Astrocyte (in vitro differentiated cells and primary cell): ENCODE measurements around the gene EGFR. TPM values are rescaled to one million over a fixed set of nuclear protein-coding genes. Genes with fewer than 3 reads are reported as not detected.

ENCODE experiments used
- DNase-seq: peaks from one replicate; pipeline ENCODE4 v3.0.0-alpha.2; 2010; ENCODE audit warnings: low read depth
- FAIRE-seq: peaks from 2 replicates; lab custom pipeline; 2011; peaks lifted over from hg19 to GRCh38; lab: Jason Lieb, UNC
- H2AFZ ChIP-seq: 2 replicates; pipeline ENCODE4 v1.6.0; 2012; ENCODE audit warnings: low read depth, low read length, inconsistent platforms
- H3K27ac ChIP-seq: 2 replicates; pipeline ENCODE4 v1.5.1; 2011; ENCODE audit warnings: low read depth, low read length, inconsistent platforms
- H3K27me3 ChIP-seq: 2 replicates; pipeline ENCODE4 v1.6.0; 2011; ENCODE audit warnings: low read length, inconsistent platforms; ENCODE audit not compliant: insufficient read depth
- H3K36me3 ChIP-seq: 2 replicates; pipeline ENCODE4 v1.5.1; 2011; ENCODE audit warnings: low read length, inconsistent platforms; ENCODE audit not compliant: insufficient read depth
- H3K4me1 ChIP-seq: 2 replicates; pipeline ENCODE4 v1.5.1; 2011; ENCODE audit warnings: low read length, inconsistent platforms; ENCODE audit not compliant: insufficient read depth
- H3K4me2 ChIP-seq: 2 replicates; pipeline ENCODE4 v1.6.0; 2012; ENCODE audit warnings: low read length, inconsistent platforms
- H3K4me3 ChIP-seq: 2 replicates; pipeline ENCODE4 v1.5.1; 2011; ENCODE audit warnings: low read depth, mild to moderate bottlenecking, low read length, inconsistent platforms; ENCODE audit not compliant: insufficient read depth
- H3K79me2 ChIP-seq: 2 replicates; pipeline ENCODE4 v1.6.0; 2012; ENCODE audit warnings: mild to moderate bottlenecking, low read length, inconsistent platforms; ENCODE audit not compliant: insufficient read depth
- H3K9ac ChIP-seq: 2 replicates; pipeline ENCODE4 v1.6.0; 2012; ENCODE audit warnings: mild to moderate bottlenecking, low read length, inconsistent platforms
- H3K9me3 ChIP-seq: 2 replicates; pipeline ENCODE4 v1.5.1; 2012; ENCODE audit warnings: low read depth, mild to moderate bottlenecking, low read length, inconsistent platforms; ENCODE audit not compliant: insufficient read depth
- H4K20me1 ChIP-seq: 2 replicates; pipeline ENCODE4 v1.6.0; 2012; ENCODE audit warnings: low read length, inconsistent platforms; ENCODE audit not compliant: insufficient read depth
- H3K27ac Mint-ChIP-seq: one replicate; pipeline ENCODE4 v1.8.0; 2021; ENCODE audit warnings: mild to moderate bottlenecking, mixed read lengths; ENCODE audit not compliant: unreplicated experiment
- H3K27me3 Mint-ChIP-seq: one replicate; pipeline ENCODE4 v1.8.0; 2021; ENCODE audit warnings: low read depth, mixed read lengths; ENCODE audit not compliant: unreplicated experiment
- H3K36me3 Mint-ChIP-seq: one replicate; pipeline ENCODE4 v1.8.0; 2021; ENCODE audit warnings: low read depth, mixed read lengths; ENCODE audit not compliant: unreplicated experiment
- H3K4me1 Mint-ChIP-seq: one replicate; pipeline ENCODE4 v1.8.0; 2021; ENCODE audit warnings: low read depth, mixed read lengths; ENCODE audit not compliant: unreplicated experiment
- H3K4me3 Mint-ChIP-seq: one replicate; pipeline ENCODE4 v1.8.0; 2021; ENCODE audit warnings: mild to moderate bottlenecking, moderate library complexity, mixed read lengths; ENCODE audit not compliant: unreplicated experiment
- H3K9me3 Mint-ChIP-seq: one replicate; pipeline ENCODE4 v1.8.0; 2021; ENCODE audit warnings: mild to moderate bottlenecking, mixed read lengths; ENCODE audit not compliant: unreplicated experiment
- EZH2 ChIP-seq: IDR thresholded peaks from 2 replicates; pipeline ENCODE4 v1.6.1; 2012; ENCODE audit warnings: mild to moderate bottlenecking, low read length, inconsistent platforms; ENCODE audit not compliant: insufficient read depth
- total RNA-seq: library from RNA; stranded (reverse); gene quantifications from 2 replicates; pipeline ENCODE4 v1.2.1, GENCODE V29; 2021
- TF ChIP-seq, protein P1 (sequence below): IDR thresholded peaks from 2 replicates; pipeline ENCODE4 v1.5.1; 2011; ENCODE audit warnings: low read depth, mild to moderate bottlenecking, inconsistent platforms, low read length, moderate library complexity; ENCODE audit not compliant: insufficient read depth

EGFR gene
- total RNA-seq, 1 donor from 2014 or later: 27.3 TPM

DNA sequence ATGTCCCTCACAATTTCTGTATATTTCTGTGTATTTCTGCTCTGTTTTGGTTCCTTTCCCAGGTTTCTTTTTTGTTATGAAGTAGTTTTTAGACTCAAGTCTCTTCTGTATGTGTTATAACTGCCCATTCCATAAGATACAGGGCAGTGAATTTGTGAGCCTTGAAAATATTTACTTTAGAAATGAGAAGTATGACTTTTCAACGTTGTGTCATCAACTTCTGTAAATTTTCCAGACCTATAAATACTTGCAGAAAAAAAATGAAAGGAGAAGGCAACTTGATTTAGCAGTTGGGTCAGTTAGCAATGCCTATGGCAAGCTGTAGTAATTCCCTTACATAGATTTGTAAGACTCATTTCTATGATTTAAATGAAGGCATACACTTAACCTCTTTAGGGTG, 11.5 kb downstream of the EGFR start:
- Histone ChIP-seq H3K9ac (no peak overlapping the region), H3K4me3 (no peak overlapping the region), H3K4me1 (peaks cover 3% of the 10 kb centered on the region), H2AFZ (no peak overlapping the region), H3K27ac (no peak overlapping the region), H3K79me2 (peaks cover 99% of the 10 kb centered on the region), H3K4me2 (no peak overlapping the region), H3K9me3 (no peaks in the 10 kb centered on the region), H3K36me3 (peaks cover 2% of the 10 kb centered on the region), H3K27me3 (no peaks in the 10 kb centered on the region), H4K20me1 (peaks cover 77% of the 10 kb centered on the region)
- DNase-seq (no peak), FAIRE-seq (peak; percentile 32)
- Mint-ChIP-seq H3K27me3 (no peaks in the 10 kb centered on the region), H3K36me3 (no peaks in the 10 kb centered on the region), H3K4me3 (no peak overlapping the region), H3K27ac (no peak overlapping the region), H3K4me1 (peaks cover 21% of the 10 kb centered on the region), H3K9me3 (no peaks in the 10 kb centered on the region)
- TF ChIP-seq, protein P1, sequence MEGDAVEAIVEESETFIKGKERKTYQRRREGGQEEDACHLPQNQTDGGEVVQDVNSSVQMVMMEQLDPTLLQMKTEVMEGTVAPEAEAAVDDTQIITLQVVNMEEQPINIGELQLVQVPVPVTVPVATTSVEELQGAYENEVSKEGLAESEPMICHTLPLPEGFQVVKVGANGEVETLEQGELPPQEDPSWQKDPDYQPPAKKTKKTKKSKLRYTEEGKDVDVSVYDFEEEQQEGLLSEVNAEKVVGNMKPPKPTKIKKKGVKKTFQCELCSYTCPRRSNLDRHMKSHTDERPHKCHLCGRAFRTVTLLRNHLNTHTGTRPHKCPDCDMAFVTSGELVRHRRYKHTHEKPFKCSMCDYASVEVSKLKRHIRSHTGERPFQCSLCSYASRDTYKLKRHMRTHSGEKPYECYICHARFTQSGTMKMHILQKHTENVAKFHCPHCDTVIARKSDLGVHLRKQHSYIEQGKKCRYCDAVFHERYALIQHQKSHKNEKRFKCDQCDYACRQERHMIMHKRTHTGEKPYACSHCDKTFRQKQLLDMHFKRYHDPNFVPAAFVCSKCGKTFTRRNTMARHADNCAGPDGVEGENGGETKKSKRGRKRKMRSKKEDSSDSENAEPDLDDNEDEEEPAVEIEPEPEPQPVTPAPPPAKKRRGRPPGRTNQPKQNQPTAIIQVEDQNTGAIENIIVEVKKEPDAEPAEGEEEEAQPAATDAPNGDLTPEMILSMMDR: no peak
- no peak for TF ChIP-seq EZH2

DNA sequence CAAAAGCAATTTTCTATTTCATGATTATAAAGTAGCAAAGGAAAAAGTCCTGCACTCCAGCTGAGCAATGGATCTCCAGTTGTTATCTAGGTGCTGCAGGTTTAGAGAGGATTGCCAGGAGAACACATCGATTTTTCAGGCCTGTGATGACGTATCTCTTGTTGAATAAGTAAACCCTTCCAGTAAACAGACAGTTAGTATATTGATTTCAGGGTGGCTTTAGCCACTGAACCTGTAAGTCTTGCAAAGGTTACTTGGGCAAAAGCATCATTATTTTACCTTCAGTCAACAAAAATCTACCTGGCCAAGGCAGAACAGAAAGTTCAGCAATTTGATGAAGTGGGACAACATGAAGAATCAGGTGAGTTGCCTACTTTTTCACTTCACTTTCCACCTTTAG, 12.3 kb downstream of the EGFR start:
- no peak overlapping the region for H3K4me3 ChIP-seq
- FAIRE-seq (no peak), DNase-seq (no peak)
- Mint-ChIP-seq H3K9me3 (no peaks in the 10 kb centered on the region), H3K36me3 (no peaks in the 10 kb centered on the region), H3K4me1 (peaks cover 21% of the 10 kb centered on the region), H3K27ac (no peak overlapping the region), H3K27me3 (no peaks in the 10 kb centered on the region), H3K4me3 (no peak overlapping the region)
- H2AFZ ChIP-seq: no peak overlapping the region
- H3K36me3 ChIP-seq: peaks cover 2% of the 10 kb centered on the region
- TF ChIP-seq EZH2: no peak
- TF ChIP-seq, protein P1: no peak
- H3K9ac ChIP-seq: no peak overlapping the region
- H3K9me3 ChIP-seq: no peaks in the 10 kb centered on the region
- H3K4me2 ChIP-seq: no peak overlapping the region
- H4K20me1 ChIP-seq: peaks cover 72% of the 10 kb centered on the region
- H3K27me3 ChIP-seq: no peaks in the 10 kb centered on the region
- H3K27ac ChIP-seq: no peak overlapping the region
- peaks cover 99% of the 10 kb centered on the region for H3K79me2 ChIP-seq
- H3K4me1 ChIP-seq: peaks cover 3% of the 10 kb centered on the region

DNA sequence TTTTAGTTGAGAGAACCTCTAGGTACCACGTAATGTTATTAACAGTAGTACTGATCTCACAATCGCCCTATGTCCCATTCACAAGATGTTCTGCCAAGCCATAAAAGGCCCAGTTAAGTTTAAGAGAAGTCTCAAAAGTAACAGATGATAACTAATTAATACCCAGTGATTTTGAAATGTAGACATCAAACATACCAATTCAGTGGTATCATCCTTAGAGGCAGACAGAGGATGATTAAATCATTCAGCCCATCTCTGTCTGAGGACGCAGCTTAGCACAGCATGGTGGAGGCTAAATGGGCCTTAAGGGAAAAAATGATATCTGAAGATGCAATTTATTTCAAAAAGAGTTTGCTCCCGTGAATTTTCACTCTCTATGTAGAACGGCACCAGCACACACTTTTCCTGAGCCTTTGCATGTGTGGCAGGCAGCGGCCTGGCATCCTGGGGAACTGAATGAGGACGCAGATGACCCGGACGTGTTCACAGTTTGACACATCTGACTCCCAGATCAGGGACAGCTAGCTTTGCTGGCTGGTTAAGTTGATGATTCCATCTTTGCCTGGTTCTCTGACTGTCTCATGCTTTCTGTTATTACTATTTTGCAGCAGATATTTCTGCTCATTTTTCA, 13.4 kb downstream of the EGFR start:
- H3K27ac ChIP-seq: no peak overlapping the region
- no peaks in the 10 kb centered on the region for H3K9me3 ChIP-seq
- no peaks in the 10 kb centered on the region for H3K9me3 Mint-ChIP-seq
- H3K4me3 ChIP-seq: no peak overlapping the region
- FAIRE-seq (no peak), DNase-seq (no peak)
- H3K4me1 ChIP-seq: no peaks in the 10 kb centered on the region
- H3K4me2 ChIP-seq: no peak overlapping the region
- H3K36me3 Mint-ChIP-seq: no peaks in the 10 kb centered on the region
- H3K27me3 ChIP-seq: no peaks in the 10 kb centered on the region
- peak overlapping the region; percentile 58 for H3K27ac Mint-ChIP-seq
- TF ChIP-seq, protein P1: no peak
- TF ChIP-seq EZH2: no peak
- H3K79me2 ChIP-seq: peaks cover 99% of the 10 kb centered on the region
- H4K20me1 ChIP-seq: peaks cover 68% of the 10 kb centered on the region
- peaks cover 16% of the 10 kb centered on the region for H3K4me1 Mint-ChIP-seq
- no peak overlapping the region for H2AFZ ChIP-seq
- no peak overlapping the region for H3K9ac ChIP-seq
- H3K36me3 ChIP-seq: peaks cover 3% of the 10 kb centered on the region
- H3K27me3 Mint-ChIP-seq: no peaks in the 10 kb centered on the region
- H3K4me3 Mint-ChIP-seq: no peak overlapping the region
